ENCODE results near the gene SRRM4. TPM values are rescaled to one million over a fixed set of nuclear protein-coding genes. Genes with fewer than 3 reads are reported as not detected.

Gene SRRM4
- total RNA-seq, 1 experiment from 2014 or later: not detected

- no TSS peak for BruUV-seq (replicated peaks)
- no peak for DNase-seq (ENCODE audit: unreplicated experiment)
- Mint-ChIP-seq H3K4me1 (ENCODE audit: insufficient read depth, unreplicated experiment) (no peaks in the 10 kb centered on the region), H3K9me3 (ENCODE audit: unreplicated experiment) (no peaks in the 10 kb centered on the region), H3K4me3 (ENCODE audit: unreplicated experiment) (no peak overlapping the region), H3K27ac (ENCODE audit: low read depth, unreplicated experiment) (no peak overlapping the region), H3K27me3 (ENCODE audit: insufficient read depth, unreplicated experiment) (no peaks in the 10 kb centered on the region), H3K36me3 (ENCODE audit: insufficient read depth, unreplicated experiment) (no peaks in the 10 kb centered on the region)
- CTCF ChIA-PET: interaction anchor here (0.6 to 1.1 kb wide), 2 partner anchors 9 to 14 kb away, joined by 3 to 5 read pairs; no protein-coding TSS in a partner anchor
- no peak for TF ChIP-seq CTCF (IDR thresholded peaks at IDR 0.05; ENCODE audit: unreplicated experiment)
- intact Hi-C loops (cut with micrococcal nuclease): no loop called here
- POLR2A ChIA-PET: no interaction called here
These were observed 221.2 kb downstream of the SRRM4 start for GRCh38 chr12:119202544-119202943.

- intact Hi-C loops (cut with micrococcal nuclease): no loop called here
- H3K36me3 Mint-ChIP-seq (ENCODE audit: insufficient read depth, unreplicated experiment): no peaks in the 10 kb centered on the region
- no peak for DNase-seq (ENCODE audit: unreplicated experiment)
- ChIA-PET CTCF (interaction anchor here (0.5 kb wide), 1 partner anchor 93 kb away, joined by 3 read pairs; no protein-coding TSS in a partner anchor), POLR2A (no interaction called here)
- no peaks in the 10 kb centered on the region for H3K27me3 Mint-ChIP-seq (ENCODE audit: insufficient read depth, unreplicated experiment)
- H3K27ac Mint-ChIP-seq (ENCODE audit: low read depth, unreplicated experiment): no peak overlapping the region
- no peak overlapping the region for H3K4me3 Mint-ChIP-seq (ENCODE audit: unreplicated experiment)
- BruUV-seq (replicated peaks): no TSS peak
- H3K4me1 Mint-ChIP-seq (ENCODE audit: insufficient read depth, unreplicated experiment): no peaks in the 10 kb centered on the region
- no peaks in the 10 kb centered on the region for H3K9me3 Mint-ChIP-seq (ENCODE audit: unreplicated experiment)
- no peak for TF ChIP-seq CTCF (IDR thresholded peaks at IDR 0.05; ENCODE audit: unreplicated experiment)
These were observed 222.8 kb downstream of the SRRM4 start for GRCh38 chr12:119204131-119204530.

- no peak for DNase-seq (ENCODE audit: unreplicated experiment)
- no peaks in the 10 kb centered on the region for H3K36me3 Mint-ChIP-seq (ENCODE audit: insufficient read depth, unreplicated experiment)
- no TSS peak for BruUV-seq (replicated peaks)
- intact Hi-C loops (cut with micrococcal nuclease): no loop called here
- ChIA-PET POLR2A (no interaction called here), CTCF (interaction anchor here (0.6 kb wide), 2 partner anchors 637 to 1251 kb away, joined by 4 to 7 read pairs; no protein-coding TSS in a partner anchor)
- TF ChIP-seq CTCF (IDR thresholded peaks at IDR 0.05; ENCODE audit: unreplicated experiment): no peak
- no peaks in the 10 kb centered on the region for H3K9me3 Mint-ChIP-seq (ENCODE audit: unreplicated experiment)
- H3K4me1 Mint-ChIP-seq (ENCODE audit: insufficient read depth, unreplicated experiment): no peaks in the 10 kb centered on the region
- H3K27ac Mint-ChIP-seq (ENCODE audit: low read depth, unreplicated experiment): no peak overlapping the region
- H3K4me3 Mint-ChIP-seq (ENCODE audit: unreplicated experiment): no peak overlapping the region
- H3K27me3 Mint-ChIP-seq (ENCODE audit: insufficient read depth, unreplicated experiment): no peaks in the 10 kb centered on the region
These were observed 223.4 kb downstream of the SRRM4 start for GRCh38 chr12:119204671-119205285.

- no peaks in the 10 kb centered on the region for H3K4me1 Mint-ChIP-seq (ENCODE audit: insufficient read depth, unreplicated experiment)
- BruUV-seq (replicated peaks): no TSS peak
- no peak overlapping the region for H3K27ac Mint-ChIP-seq (ENCODE audit: low read depth, unreplicated experiment)
- H3K9me3 Mint-ChIP-seq (ENCODE audit: unreplicated experiment): peaks cover 8% of the 10 kb centered on the region
- no peak overlapping the region for H3K4me3 Mint-ChIP-seq (ENCODE audit: unreplicated experiment)
- no peaks in the 10 kb centered on the region for H3K27me3 Mint-ChIP-seq (ENCODE audit: insufficient read depth, unreplicated experiment)
- TF ChIP-seq CTCF (IDR thresholded peaks at IDR 0.05; ENCODE audit: unreplicated experiment): no peak
- H3K36me3 Mint-ChIP-seq (ENCODE audit: insufficient read depth, unreplicated experiment): no peaks in the 10 kb centered on the region
- POLR2A ChIA-PET: no interaction called here
- DNase-seq (ENCODE audit: unreplicated experiment): no peak
- intact Hi-C loops (cut with micrococcal nuclease): no loop called here
- CTCF ChIA-PET: no interaction called here
These were observed 225.2 kb downstream of the SRRM4 start for GRCh38 chr12:119206348-119207062.
